ENCODE results near the gene TBCB.

The TBCB gene

DNA sequence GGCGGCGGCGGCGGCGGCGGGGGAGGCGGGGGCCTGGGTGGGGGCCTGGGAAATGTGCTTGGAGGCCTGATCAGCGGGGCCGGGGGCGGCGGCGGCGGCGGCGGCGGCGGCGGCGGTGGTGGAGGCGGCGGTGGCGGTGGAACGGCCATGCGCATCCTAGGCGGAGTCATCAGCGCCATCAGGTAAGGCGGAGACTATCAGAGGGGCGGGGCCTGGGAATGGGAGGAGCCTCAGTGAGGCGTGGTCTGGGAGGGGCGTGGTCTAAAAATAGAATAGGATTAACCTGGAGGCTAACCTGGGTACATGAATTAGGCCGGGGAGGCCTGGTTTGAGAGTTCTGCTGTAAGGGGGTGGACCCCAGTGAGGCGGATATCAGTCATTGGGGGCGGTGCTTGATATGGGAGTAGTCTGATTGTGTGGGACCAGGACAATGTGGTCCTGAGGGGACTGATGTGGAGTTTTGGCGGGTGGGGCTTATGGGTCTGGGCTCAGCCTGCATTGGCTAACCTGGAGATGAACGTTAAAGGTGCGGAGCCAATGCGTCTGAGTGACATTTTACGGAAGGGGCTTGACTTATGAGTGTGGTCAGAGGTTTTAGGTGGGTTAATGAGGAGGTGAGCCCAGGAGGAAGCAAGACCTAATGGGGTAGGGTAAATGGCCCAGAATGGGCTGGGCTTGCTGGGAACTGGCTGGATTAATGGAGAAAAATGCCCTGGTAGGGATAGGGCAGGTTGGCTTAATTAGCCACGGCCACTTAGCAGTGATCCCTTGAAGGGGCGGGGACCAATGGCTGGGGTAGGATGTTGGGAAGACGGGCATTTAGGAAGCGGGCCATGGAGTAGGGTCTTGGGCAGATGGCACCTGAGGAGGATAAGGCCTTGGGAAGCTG lies 26.0 kb downstream of the TBCB start (continued):
- TF ChIP-seq, protein P1, sequence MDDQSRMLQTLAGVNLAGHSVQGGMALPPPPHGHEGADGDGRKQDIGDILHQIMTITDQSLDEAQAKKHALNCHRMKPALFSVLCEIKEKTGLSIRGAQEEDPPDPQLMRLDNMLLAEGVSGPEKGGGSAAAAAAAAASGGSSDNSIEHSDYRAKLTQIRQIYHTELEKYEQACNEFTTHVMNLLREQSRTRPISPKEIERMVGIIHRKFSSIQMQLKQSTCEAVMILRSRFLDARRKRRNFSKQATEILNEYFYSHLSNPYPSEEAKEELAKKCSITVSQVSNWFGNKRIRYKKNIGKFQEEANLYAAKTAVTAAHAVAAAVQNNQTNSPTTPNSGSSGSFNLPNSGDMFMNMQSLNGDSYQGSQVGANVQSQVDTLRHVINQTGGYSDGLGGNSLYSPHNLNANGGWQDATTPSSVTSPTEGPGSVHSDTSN (CRISPR knock-in tag; IDR thresholded peaks at IDR 0.05): no peak
- TF ChIP-seq ZFP69B (tag by site-specific recombination; IDR thresholded peaks at IDR 0.05) (peak; percentile 97), GLIS1 (tag by site-specific recombination; IDR thresholded peaks at IDR 0.05) (peak; percentile 52), ZNF449 (tag by site-specific recombination; IDR thresholded peaks at IDR 0.05) (no peak), KLF17 (tag by site-specific recombination; IDR thresholded peaks at IDR 0.05) (peak; percentile 49), AEBP2 (tag by site-specific recombination; IDR thresholded peaks at IDR 0.05; ENCODE audit: borderline replicate concordance) (no peak), SP3 (tag by site-specific recombination; IDR thresholded peaks at IDR 0.05) (peak; percentile 99), ZNF768 (tag by site-specific recombination; IDR thresholded peaks at IDR 0.05) (no peak), MEIS1 (CRISPR knock-in tag; IDR thresholded peaks at IDR 0.05; ENCODE audit: borderline replicate concordance) (no peak), ZNF692 (tag by site-specific recombination; IDR thresholded peaks at IDR 0.05) (peak; percentile 98), ZEB2 (tag by site-specific recombination; IDR thresholded peaks at IDR 0.05) (peak; percentile 71), ZNF747 (tag by site-specific recombination; IDR thresholded peaks at IDR 0.05) (0 out of 2 replicates have a peak, but pooled peaks have one; percentile 41), OVOL3 (tag by site-specific recombination; IDR thresholded peaks at IDR 0.05) (no peak), EGR2 (tag by site-specific recombination; IDR thresholded peaks at IDR 0.05; ENCODE audit: low read depth) (0 out of 2 replicates have a peak, but pooled peaks have one; percentile 7), KLF16 (tag by site-specific recombination; IDR thresholded peaks at IDR 0.05) (peak; percentile 51; the same call in 1 of the 2 replicates), ZNF776 (tag by site-specific recombination; IDR thresholded peaks at IDR 0.05; ENCODE audit: borderline replicate concordance) (no peak), ZSCAN30 (tag by site-specific recombination; IDR thresholded peaks at IDR 0.05) (no peak), ZNF394 (tag by site-specific recombination; IDR thresholded peaks at IDR 0.05; ENCODE audit: borderline replicate concordance) (no peak), ZNF529 (tag by site-specific recombination; IDR thresholded peaks at IDR 0.05; ENCODE audit: insufficient replicate concordance) (no peak), ZNF223 (tag by site-specific recombination; IDR thresholded peaks at IDR 0.05) (no peak), KLF9 (tag by site-specific recombination; IDR thresholded peaks at IDR 0.05; ENCODE audit: low read depth) (peak; percentile 91), ZNF433 (tag by site-specific recombination; IDR thresholded peaks at IDR 0.05; ENCODE audit: low read depth) (no peak), ZBTB21 (tag by site-specific recombination; IDR thresholded peaks at IDR 0.05) (peak; percentile 59; the same call in 1 of the 2 replicates)
- TF ChIP-seq, protein P2, sequence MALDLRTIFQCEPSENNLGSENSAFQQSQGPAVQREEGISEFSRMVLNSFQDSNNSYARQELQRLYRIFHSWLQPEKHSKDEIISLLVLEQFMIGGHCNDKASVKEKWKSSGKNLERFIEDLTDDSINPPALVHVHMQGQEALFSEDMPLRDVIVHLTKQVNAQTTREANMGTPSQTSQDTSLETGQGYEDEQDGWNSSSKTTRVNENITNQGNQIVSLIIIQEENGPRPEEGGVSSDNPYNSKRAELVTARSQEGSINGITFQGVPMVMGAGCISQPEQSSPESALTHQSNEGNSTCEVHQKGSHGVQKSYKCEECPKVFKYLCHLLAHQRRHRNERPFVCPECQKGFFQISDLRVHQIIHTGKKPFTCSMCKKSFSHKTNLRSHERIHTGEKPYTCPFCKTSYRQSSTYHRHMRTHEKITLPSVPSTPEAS (tag by site-specific recombination; IDR thresholded peaks at IDR 0.05): no peak
- TF ChIP-seq, protein P3, sequence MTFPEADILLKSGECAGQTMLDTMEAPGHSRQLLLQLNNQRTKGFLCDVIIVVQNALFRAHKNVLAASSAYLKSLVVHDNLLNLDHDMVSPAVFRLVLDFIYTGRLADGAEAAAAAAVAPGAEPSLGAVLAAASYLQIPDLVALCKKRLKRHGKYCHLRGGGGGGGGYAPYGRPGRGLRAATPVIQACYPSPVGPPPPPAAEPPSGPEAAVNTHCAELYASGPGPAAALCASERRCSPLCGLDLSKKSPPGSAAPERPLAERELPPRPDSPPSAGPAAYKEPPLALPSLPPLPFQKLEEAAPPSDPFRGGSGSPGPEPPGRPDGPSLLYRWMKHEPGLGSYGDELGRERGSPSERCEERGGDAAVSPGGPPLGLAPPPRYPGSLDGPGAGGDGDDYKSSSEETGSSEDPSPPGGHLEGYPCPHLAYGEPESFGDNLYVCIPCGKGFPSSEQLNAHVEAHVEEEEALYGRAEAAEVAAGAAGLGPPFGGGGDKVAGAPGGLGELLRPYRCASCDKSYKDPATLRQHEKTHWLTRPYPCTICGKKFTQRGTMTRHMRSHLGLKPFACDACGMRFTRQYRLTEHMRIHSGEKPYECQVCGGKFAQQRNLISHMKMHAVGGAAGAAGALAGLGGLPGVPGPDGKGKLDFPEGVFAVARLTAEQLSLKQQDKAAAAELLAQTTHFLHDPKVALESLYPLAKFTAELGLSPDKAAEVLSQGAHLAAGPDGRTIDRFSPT (tag by site-specific recombination; IDR thresholded peaks at IDR 0.05): no peak

All from HEK293 (cell line).